Stimulated activated CD8-positive, alpha-beta memory T cell treated with anti-CD3 and anti-CD28 coated beads, Interleukin-2, amount 100 ng/mL, for 1 hour (primary cell): ENCODE results near the gene TLR2.

Source experiments
- DNase-seq, 2 donors: peaks; one replicate each; pipeline ENCODE4 v3.0.0-alpha.2; 2020; ENCODE audit warnings: low read depth in 2 of 2

TLR2 gene

DNA sequence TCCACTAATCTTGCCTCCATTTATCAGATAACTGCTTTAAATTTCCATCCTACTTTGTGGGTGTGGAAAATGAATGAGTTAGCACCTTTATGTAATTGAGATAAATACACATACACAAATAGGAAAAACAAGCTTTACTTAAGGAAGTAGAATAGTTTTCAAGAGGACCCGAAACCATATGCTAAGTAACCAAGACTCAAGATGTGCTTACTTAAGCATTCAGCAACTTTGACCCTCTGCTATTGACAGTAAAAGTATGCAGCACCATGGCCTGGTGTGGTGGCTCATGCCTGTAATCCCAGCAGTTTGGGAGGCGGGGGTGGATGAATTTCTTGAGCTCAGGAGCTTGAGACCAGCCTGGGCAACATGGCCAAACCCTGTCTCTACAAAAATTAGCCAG, 45.8 kb downstream of the TLR2 start:
- DNase-seq, result no peak

- DNase-seq, result no peak
Measured at GRCh38 chr4:153731239-153731638, 47.2 kb downstream of the TLR2 start.

GRCh38 chr4:153733751-153734448, 49.8 kb downstream of the TLR2 start:
- DNase-seq, result no peak

DNA sequence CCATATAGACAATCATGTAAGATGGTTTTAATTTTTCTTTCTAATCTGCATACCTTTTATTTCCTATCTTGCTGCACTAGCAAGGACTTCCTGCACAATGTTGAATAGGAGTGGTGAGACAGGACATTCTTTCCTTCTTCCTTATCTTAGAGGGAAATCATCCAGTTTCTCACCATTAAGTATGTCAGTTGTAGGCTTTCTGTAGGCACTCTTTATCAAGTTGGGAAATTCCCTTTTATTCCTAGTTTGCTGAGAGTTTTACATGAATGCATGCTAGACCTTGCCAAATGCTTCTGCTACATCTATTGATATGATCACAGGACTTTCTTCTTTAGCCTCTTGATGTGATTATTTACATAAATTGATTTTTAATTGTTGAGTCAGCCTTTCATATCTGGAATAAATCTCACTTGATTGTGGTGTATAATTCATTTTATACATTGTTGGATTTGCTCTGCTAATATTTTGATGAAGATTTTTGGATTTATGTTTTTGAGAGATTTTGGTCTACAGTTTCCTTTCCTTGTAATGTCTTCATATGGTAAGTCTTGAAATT, 51.9 kb downstream of the TLR2 start:
- DNase-seq, result no peak

GRCh38 chr4:153741541-153741940, 57.5 kb downstream of the TLR2 start:
- DNase-seq, result no peak

DNA sequence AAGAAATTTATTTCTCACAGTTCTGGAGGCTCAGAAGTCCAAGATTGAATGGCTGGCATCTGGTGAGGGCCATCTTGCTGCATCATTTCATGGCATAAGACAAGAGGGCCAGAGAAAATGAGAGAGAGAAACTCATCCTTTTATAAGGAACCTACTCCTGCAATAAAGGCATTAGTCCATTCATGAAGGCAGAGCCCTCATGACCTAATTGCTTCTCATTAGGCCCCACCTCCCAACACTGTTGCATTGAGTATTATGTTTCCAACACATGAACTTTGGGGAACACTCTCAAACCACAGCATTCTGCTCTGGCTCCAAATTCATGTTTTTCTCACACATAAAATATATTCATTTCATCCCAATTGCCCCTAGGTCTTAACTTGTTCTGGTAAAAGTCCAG, 61.6 kb downstream of the TLR2 start:
- no peak for DNase-seq

DNA sequence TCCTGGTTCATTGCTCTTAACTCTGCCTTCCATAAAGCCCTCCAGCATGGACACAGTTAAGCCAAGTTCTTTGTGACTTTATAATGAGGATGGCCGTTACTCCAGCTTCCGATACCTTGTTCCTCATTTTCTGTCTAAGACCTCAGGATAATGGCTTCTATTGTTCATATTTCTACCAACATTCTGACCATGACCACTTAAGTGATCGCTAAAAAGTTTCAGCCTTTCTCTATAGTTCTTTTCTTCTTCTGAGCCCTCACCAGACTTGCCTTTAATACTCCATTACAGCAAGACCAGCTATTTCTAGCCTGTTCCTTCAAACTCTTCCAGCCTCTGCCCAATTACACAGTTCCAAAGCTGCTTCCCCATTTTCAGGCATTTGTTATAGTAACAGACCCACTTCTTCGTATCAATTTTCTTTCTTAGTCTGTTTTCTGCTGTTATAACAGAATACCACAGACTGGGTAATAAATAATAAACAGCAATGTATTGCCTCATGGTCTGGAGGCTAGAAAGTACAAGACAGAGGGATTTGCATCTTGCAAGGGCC, 63.4 kb downstream of the TLR2 start:
- DNase-seq, result no peak

DNA sequence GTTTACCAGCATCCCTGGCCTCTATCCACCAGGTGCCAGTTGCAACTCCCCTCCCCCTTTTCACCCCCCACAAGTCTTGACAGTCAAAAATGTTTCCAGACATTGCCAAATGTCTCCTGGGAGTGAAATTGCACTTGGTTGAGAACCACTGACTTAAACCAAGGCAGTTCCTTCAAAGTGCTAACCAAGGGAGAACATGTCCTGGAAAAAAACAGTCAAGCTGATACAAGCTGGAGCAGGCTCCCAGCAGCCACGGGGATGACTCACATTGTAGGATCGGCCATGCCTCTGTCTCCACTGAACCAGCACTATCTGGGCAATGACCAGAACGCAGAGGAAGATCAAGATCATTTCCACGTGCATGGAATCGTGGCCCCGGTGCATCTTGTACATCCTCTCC, 64.3 kb downstream of the TLR2 start:
- no peak for DNase-seq

DNA sequence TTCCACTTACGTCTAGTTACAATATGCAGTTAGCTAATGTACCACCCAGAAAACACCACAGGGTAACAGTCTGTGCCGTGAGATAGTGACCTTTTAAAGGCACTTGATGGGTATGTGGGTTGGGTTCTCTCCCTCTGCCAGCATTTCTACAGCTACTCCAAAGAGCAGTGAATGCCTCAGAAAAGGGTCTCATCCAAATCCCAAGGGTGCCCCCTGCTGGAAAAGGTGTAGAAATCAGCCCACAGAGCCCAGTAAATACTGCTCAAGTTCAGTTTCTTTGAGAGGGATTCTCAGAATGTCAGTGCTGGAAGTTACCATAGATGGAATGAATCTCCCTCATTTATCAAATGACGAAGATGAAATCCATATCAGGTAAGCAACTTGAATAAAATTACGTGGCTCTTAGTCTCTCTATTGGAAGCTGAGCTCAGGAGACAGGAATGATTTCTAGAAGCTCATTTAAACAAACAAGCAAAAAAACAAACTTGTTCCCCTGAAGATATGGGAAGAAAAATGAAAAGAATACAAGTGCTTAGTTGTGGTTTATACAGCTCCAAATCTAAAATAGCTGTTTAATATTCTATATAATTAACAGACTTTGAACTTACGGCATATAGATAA, 66.2 kb downstream of the TLR2 start:
- peak; percentile 18 to 21 for DNase-seq

GRCh38 chr4:153755186-153755585, 71.1 kb downstream of the TLR2 start:
- no peak for DNase-seq
